ENCODE measurements around the gene MAN1B1.
A peak's percentile ranks its signal among the peaks of the same experiment; 100 is the strongest.

The MAN1B1 gene

DNA sequence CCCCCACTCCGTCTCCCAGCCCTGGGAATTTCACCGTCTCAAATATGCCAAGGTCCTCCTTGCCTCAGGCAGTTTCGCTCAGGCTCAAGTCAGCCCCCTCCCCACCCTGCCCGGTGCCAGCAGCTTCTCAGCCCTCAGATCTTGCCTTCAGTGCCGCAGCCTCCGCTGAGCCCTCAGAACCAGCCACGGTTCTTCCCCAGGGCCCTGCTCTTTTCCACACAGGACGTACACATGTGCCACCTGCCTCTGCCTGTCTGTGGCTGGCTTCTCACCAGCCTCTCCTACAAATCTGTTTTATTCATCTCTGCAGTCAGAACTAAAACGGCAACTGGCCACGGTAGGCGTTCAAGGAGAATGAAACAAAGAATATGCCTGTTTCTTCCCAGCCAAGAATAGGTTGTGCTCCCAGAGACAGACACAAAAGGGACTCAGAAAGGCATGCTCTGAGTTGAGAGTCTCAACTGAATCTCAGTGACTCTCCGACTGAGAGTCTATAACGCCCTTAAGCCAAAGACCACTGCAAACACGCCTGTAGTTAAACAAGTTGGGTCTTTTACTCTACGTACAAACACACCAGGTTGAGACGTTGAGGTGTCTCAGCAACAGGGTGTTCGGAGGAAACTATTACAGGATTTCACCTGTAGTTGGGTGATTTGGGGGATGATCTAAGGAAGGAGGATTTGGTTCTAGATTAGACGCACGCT lies 41.5 kb downstream of the MAN1B1 start:
- peak; percentile 59 for DNase-seq (ENCODE audit: low spot score)

GRCh38 chr9:137128862-137129455 lies 42.2 kb downstream of the MAN1B1 start:
- peak; percentile 80 for DNase-seq (ENCODE audit: low spot score)

DNA sequence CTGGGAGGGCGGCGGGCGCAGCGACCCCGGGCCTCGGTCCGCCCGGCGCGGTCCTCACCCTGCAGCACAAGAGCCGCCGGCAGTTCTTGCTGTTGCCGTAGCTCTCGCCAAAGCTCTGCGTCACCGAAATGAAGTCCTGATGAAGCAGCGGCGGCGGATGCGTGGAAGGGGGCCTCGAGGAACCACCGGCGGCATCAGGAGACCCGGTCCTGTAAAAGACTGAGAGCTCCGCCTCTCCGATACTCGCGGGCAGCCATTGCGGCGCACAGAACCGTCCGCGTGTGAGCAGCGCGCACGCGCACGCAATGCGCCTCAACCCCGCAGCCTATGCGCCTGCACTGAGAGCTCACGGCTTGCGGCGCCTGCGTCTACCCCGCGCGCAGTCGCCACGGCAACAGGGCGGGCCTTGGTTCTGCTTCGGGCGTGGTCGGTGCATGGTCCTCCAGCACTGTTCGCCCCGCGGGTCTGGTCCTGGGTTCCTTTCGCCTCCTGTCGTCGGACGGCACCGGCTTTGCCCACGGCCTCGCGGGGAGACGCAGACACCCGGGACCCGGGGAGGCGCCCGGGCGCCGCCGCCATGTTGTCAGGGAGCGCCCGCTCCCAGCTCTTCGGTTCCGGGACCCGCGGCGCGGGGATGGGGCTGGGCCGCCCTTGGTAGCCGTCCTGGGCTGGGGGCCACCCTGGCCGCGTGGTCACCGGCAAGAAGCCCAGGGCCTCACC lies 42.8 kb downstream of the MAN1B1 start:
- peak; percentile 97 for DNase-seq (ENCODE audit: low spot score)

- DNase-seq (ENCODE audit: low spot score), result no peak
Observed at GRCh38 chr9:137130176-137130755, 43.5 kb downstream of the MAN1B1 start.

GRCh38 chr9:137134191-137134590 lies 47.4 kb downstream of the MAN1B1 start:
- DNase-seq (ENCODE audit: low spot score), result no peak

- peak; percentile 54 for DNase-seq (ENCODE audit: low spot score)
Observed at GRCh38 chr9:137135154-137135553, 48.4 kb downstream of the MAN1B1 start.

DNA sequence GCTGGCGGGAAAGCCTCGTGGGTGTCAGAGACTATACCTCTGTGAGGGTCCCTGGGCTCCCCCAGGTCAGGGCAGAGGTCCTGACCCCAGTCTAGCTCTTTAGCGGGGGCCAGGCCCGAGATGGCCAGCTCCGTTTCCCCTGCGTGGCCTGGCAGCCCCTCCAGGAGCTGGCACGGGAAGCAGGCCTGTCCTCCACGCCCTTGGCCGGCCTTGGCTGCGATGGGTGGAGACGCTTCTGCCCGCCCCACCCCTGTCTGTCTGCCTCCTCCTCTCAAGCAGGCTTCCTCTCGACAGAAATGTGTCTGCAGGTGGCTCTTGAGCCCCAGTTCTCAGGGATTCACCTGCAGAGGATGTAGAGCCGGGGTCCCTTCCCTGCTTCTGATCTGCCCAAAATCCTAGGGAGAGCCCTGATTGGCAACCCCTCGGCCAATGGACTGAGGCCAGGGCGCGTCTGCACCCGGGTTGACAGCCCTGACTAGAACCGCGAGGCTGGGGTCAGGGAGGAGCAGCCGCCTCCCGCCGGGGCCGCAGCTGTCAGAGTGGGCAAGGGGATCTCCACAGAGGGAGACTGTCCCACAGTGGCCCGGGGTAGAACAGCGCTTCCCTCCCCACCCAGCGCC lies 49.6 kb downstream of the MAN1B1 start:
- no peak for DNase-seq (ENCODE audit: low spot score)

GRCh38 chr9:137136881-137137607 lies 50.3 kb downstream of the MAN1B1 start:
- no peak for DNase-seq (ENCODE audit: low spot score)

- DNase-seq (ENCODE audit: low spot score), result no peak
Observed at GRCh38 chr9:137138058-137138721, 51.4 kb downstream of the MAN1B1 start.

GRCh38 chr9:137138722-137139467 lies 52.1 kb downstream of the MAN1B1 start, which contains the start of gene GRIN1:
GRIN1 (plus strand) TSS chr9:137139154; CDS start chr9:137139487, 333 bp downstream.
- no peak for DNase-seq (ENCODE audit: low spot score)

GRCh38 chr9:137139468-137140150 lies 52.8 kb downstream of the MAN1B1 start:
- no peak for DNase-seq (ENCODE audit: low spot score)

DNA sequence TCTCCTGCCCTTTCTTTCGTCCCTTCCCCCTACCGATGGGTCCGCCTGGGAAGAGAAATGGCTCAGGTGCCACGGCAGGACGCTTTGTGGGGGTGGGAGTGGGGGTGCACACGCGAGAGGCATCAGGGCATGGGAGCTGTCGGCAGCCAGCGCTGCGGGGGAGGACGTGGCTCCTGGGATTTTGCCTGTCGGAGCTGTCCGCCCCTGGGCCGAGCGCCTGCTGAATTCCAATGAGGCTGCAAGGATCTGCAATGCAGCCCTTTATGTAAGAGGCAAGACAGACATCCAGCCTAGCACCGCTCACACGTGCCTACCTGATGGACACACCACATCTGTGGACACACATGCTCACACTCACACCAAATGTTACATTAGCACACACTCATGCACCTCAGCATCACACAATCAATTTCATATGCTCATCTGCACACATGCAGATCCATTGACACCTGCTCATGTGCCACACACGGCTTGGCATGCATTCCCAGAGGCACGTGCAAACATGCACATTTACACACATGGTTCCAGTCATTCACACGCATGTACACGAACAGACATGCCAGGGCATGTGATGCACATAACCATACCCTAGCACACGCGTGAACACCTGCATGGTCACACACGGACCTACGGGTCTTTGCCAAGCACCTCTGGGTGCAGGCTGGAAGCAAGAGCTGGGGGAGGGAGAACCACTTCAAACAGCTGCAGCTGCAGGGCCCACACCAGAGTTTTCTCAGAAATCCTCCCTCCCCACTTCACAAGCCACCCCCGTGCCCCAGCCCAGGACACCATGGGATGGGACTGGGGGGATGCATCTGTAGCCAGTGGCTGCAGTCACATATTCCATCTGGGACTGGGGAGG lies 53.6 kb downstream of the MAN1B1 start:
- no peak for DNase-seq (ENCODE audit: low spot score)

- no peak for DNase-seq (ENCODE audit: low spot score)
Observed at GRCh38 chr9:137141050-137141810, 54.4 kb downstream of the MAN1B1 start.

- no peak for DNase-seq (ENCODE audit: low spot score)
Observed at GRCh38 chr9:137141976-137142936, 55.5 kb downstream of the MAN1B1 start.

GRCh38 chr9:137143459-137143858 lies 56.7 kb downstream of the MAN1B1 start:
- DNase-seq (ENCODE audit: low spot score), result no peak

DNA sequence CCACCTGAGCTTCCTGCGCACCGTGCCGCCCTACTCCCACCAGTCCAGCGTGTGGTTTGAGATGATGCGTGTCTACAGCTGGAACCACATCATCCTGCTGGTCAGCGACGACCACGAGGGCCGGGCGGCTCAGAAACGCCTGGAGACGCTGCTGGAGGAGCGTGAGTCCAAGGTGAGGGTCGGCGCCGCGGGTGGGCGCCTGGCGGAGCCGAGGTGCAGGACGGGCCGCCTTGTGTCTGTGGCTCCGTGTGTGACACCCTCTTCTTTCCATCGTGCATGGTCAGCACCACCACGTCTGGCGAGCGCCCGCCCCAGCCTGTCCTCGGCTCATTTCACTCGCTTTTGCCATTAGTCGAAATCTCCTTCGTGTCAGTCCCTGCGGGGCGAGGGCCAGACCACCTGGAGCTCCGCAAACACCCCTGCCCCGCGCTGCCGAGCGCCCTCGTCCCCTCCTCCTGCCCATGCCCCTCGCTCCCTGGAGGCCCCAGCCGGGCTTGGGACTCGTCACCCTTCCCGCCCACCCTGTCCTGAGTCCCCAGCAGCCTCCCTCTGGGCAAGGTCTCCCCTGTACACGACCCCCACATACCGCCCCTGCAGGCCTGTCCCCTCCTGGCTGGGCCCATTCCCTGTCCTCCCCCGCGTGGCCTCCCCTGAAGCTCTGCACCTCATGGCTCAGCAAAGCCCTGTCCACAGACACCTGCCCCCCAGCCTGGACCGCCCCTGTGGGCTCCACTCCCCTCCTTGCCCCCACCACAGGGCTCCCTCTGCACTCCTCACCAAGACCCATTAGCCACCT lies 59.1 kb downstream of the MAN1B1 start:
- no peak for DNase-seq (ENCODE audit: low spot score)

All from RKO (cell line).